Fibroblast of villous mesenchyme (primary cell): ENCODE data around the gene CCND1. TPM values are rescaled to one million over a fixed set of nuclear protein-coding genes. Genes with fewer than 3 reads are reported as not detected.

ENCODE experiments used
- DNase-seq: peaks from one replicate; pipeline ENCODE4 v3.0.0-alpha.2; 2010; ENCODE audit warnings: low read depth
- H3K4me3 ChIP-seq: 2 replicates; pipeline ENCODE4 v1.5.1; 2011; ENCODE audit warnings: low read depth, mild to moderate bottlenecking, low read length
- CTCF ChIP-seq: IDR thresholded peaks from 2 replicates; pipeline ENCODE4 v1.5.1; 2012; ENCODE audit warnings: low read depth, mild to moderate bottlenecking, low read length; ENCODE audit not compliant: insufficient read depth
- total RNA-seq: library from RNA; depleted of rRNA; stranded (reverse); fragments of >200 nt; gene quantifications from 2 replicates; pipeline ENCODE4 v1.2.3, GENCODE V29; 2012

CCND1 gene
- total RNA-seq, 1 donor, result 365 TPM

- no peak for TF ChIP-seq CTCF
- no peak overlapping the region for H3K4me3 ChIP-seq
- peak; percentile 51 for DNase-seq
These were observed 41.5 kb upstream of the CCND1 start for GRCh38 chr11:69599502-69599901.

GRCh38 chr11:69600001-69600400 lies 41.0 kb upstream of the CCND1 start:
- no peak overlapping the region for H3K4me3 ChIP-seq
- DNase-seq, result no peak
- no peak for TF ChIP-seq CTCF

- DNase-seq, result no peak
- TF ChIP-seq CTCF, result no peak
- no peak overlapping the region for H3K4me3 ChIP-seq
These were observed 39.7 kb upstream of the CCND1 start for GRCh38 chr11:69601011-69601975.

GRCh38 chr11:69603111-69603836 lies 37.7 kb upstream of the CCND1 start:
- DNase-seq, result no peak
- TF ChIP-seq CTCF, result no peak
- no peak overlapping the region for H3K4me3 ChIP-seq

GRCh38 chr11:69604055-69604454 lies 36.9 kb upstream of the CCND1 start:
- H3K4me3 ChIP-seq, result no peak overlapping the region
- no peak for TF ChIP-seq CTCF
- DNase-seq, result no peak

GRCh38 chr11:69605737-69606526 lies 35.0 kb upstream of the CCND1 start:
- H3K4me3 ChIP-seq, result no peak overlapping the region
- no peak for DNase-seq
- TF ChIP-seq CTCF, result no peak
